Panc1 (cell line): ENCODE results near the gene NNT. TPM values are rescaled to one million over a fixed set of nuclear protein-coding genes. Genes with fewer than 3 reads are reported as not detected.
A peak's percentile ranks its signal among the peaks of the same experiment; 100 is the strongest.

Source experiments
- ATAC-seq: fragments of 200-7000 bp; cut with Tn5 transposase; 2 replicates; pipeline ENCODE4 v1.9.1; 2020; ENCODE audit warnings: mild to moderate bottlenecking, moderate library complexity
- BruUV-seq: library from RNA; stranded (reverse); fragments of 400-500 nt; replicated peaks from 2 replicates; lab custom pipeline; 2021; lab: Mats Ljungman, UMichigan
- CTCF ChIA-PET: fragments of 300-600 bp; sonication (Branson Sonifier 250); formaldehyde crosslinking; loops from one replicate; lab custom pipeline; 2022; ENCODE audit warnings: antibody characterized with exemption; lab: Charles Lee
- POLR2A ChIA-PET: fragments of 300-600 bp; sonication (Branson Sonifier 250); formaldehyde crosslinking; loops from one replicate; lab custom pipeline; 2022; ENCODE audit warnings: antibody characterized with exemption; lab: Charles Lee
- DNase-seq: peaks from one replicate; pipeline ENCODE4 v3.0.0-alpha.2; 2010; ENCODE audit warnings: low read depth, low spot score
- H3K27ac ChIP-seq: 2 replicates; pipeline ENCODE4 v1.5.1; 2011; ENCODE audit warnings: mild to moderate bottlenecking, low read length, inconsistent platforms
- H3K27me3 ChIP-seq: fragments of 200-500 bp; sonication (Bioruptor generic); 2 replicates; pipeline ENCODE4 v1.6.0; 2014; ENCODE audit warnings: low read length, inconsistent platforms; ENCODE audit not compliant: control insufficient read depth, insufficient read depth
- H3K36me3 ChIP-seq: fragments of 200-500 bp; sonication (Bioruptor generic); 2 replicates; pipeline ENCODE4 v1.5.1; 2014; ENCODE audit warnings: inconsistent platforms, mild to moderate bottlenecking, low read length, moderate library complexity; ENCODE audit not compliant: control insufficient read depth, insufficient read depth
- H3K4me1 ChIP-seq: 2 replicates; pipeline ENCODE4 v1.5.1; 2011; ENCODE audit warnings: inconsistent platforms, mild to moderate bottlenecking, low read length, moderate library complexity; ENCODE audit not compliant: control insufficient read depth, insufficient read depth
- H3K4me3 ChIP-seq, 2 experiments: 2 replicates each; pipeline ENCODE4 v1.5.1; 2011 to 2012; ENCODE audit warnings: low read depth in 2 of 2, low read length in 2 of 2, mild to moderate bottlenecking in 2 of 2, inconsistent platforms in 1 of 2, moderate library complexity in 1 of 2
- H3K9me3 ChIP-seq: fragments of 200-500 bp; sonication (Bioruptor generic); 2 replicates; pipeline ENCODE4 v1.5.1; 2014; ENCODE audit warnings: low read depth, mild to moderate bottlenecking, inconsistent platforms, low read length, moderate library complexity; ENCODE audit not compliant: control insufficient read depth, insufficient read depth
- CTCF ChIP-seq: fragments of 450-650 bp; IDR thresholded peaks from 2 replicates; pipeline ENCODE4 v1.5.1; 2017; ENCODE audit warnings: mild to moderate bottlenecking
- POLR2AphosphoS5 ChIP-seq: IDR thresholded peaks from 2 replicates; pipeline ENCODE4 v1.6.1; 2012; ENCODE audit warnings: mild to moderate bottlenecking, low read depth, low read length, moderate library complexity
- REST ChIP-seq, 2 experiments: IDR thresholded peaks; 2 replicates each; pipeline ENCODE4 v1.6.1; 2011 to 2012; ENCODE audit warnings: low read depth in 2 of 2, control low read depth in 1 of 2, low read length in 1 of 2, mild to moderate bottlenecking in 1 of 2, moderate library complexity in 1 of 2; ENCODE audit not compliant: insufficient read depth in 1 of 2
- SIN3A ChIP-seq: IDR thresholded peaks from 2 replicates; pipeline ENCODE4 v1.6.1; 2012; ENCODE audit warnings: low read depth, mild to moderate bottlenecking, low read length, moderate library complexity, borderline replicate concordance; ENCODE audit not compliant: insufficient read depth
- TCF7L2 ChIP-seq: IDR thresholded peaks from 2 replicates; pipeline ENCODE4 v1.6.1; 2011; ENCODE audit warnings: mild to moderate bottlenecking, low read depth, low read length, inconsistent platforms
- in situ Hi-C: cut with HindIII; loops from 2 replicates; pipeline ENCODE4 v1.10.0; 2016; ENCODE audit warnings: low sequenced_read_pairs, low pct_unique_long_range_greater_than_20kb
- intact Hi-C: fragments of 100-400 bp; cut with micrococcal nuclease; formaldehyde crosslinking; loops from one replicate; pipeline ENCODE4 v1.10.0; 2022; ENCODE audit not compliant: unreplicated experiment
- total RNA-seq: library from RNA; stranded (reverse); gene quantifications from one replicate; pipeline ENCODE4 v1.2.1, GENCODE V29; 2021; ENCODE audit not compliant: unreplicated experiment

NNT gene
- total RNA-seq, 1 experiment from 2014 or later = 78.7 TPM

GRCh38 chr5:43556857-43557542 lies 46.0 kb upstream of the NNT start, which contains the start of gene PAIP1:
TSS of gene PAIP1 (minus strand) at chr5:43557077. CDS start at chr5:43556846, 231 bp downstream.
- CTCF ChIA-PET = no interaction called here
- Histone ChIP-seq H3K27ac (peak within 1 kb of the TSS; percentile 95), H3K4me1 (peaks cover 18% of the 10 kb centered on the region), H3K36me3 (peaks cover 26% of the 10 kb centered on the region), H3K9me3 (no peaks in the 10 kb centered on the region), H3K27me3 (no peaks in the 10 kb centered on the region), H3K4me3 (peak within 1 kb of the TSS; percentile 83 to 99)
- POLR2A ChIA-PET = no interaction called here
- intact Hi-C loops (loop anchor here (5.0 kb wide), 1 partner anchor 45 kb away; the partner anchor contains the start of gene NNT), in situ Hi-C loops (no loop called here)
- no peak for TF ChIP-seq TCF7L2
- TF ChIP-seq REST (IDR thresholded peaks at IDR 0.05; ENCODE audit: insufficient read depth in 1 of 2, low read depth in 2 of 2, low read length in 1 of 2) = no peak
- TF ChIP-seq POLR2AphosphoS5 = peak; percentile 68
- peak; percentile 21; the same call in 1 of the 2 replicates for TF ChIP-seq SIN3A
- peak; percentile 96 for TF ChIP-seq CTCF
- BruUV-seq = TSS peak; percentile 96
- DNase-seq (no peak), ATAC-seq (peak; percentile 92)

- ATAC-seq = no peak
- DNase-seq = no peak
- H3K4me3 ChIP-seq = no peak overlapping the region
- H3K36me3 ChIP-seq = peaks cover 5% of the 10 kb centered on the region
- intact Hi-C loops = no loop called here
- H3K27ac ChIP-seq = no peak overlapping the region
- CTCF ChIA-PET = no interaction called here
- POLR2A ChIA-PET = interaction anchor here (0.6 kb wide), 2 partner anchors 978 to 1806 kb away, joined by 5 to 15 read pairs; no protein-coding TSS in a partner anchor
- BruUV-seq = no TSS peak
- H3K27me3 ChIP-seq = no peaks in the 10 kb centered on the region
- in situ Hi-C loops = no loop called here
- H3K9me3 ChIP-seq = no peaks in the 10 kb centered on the region
- peaks cover 4% of the 10 kb centered on the region; the same call in 1 of the 2 replicates for H3K4me1 ChIP-seq
- TF ChIP-seq REST (IDR thresholded peaks at IDR 0.05; ENCODE audit: insufficient read depth in 1 of 2, low read depth in 2 of 2, low read length in 1 of 2) = no peak
- TF ChIP-seq SIN3A = no peak
- TF ChIP-seq TCF7L2 = no peak
- no peak for TF ChIP-seq POLR2AphosphoS5
- no peak for TF ChIP-seq CTCF
Measured at GRCh38 chr5:43560128-43560527, 42.9 kb upstream of the NNT start.
